GM23248 (cell line): ENCODE data around the gene PRPSAP2.

ENCODE experiments used
- EZH2 ChIP-seq: fragments of 200-600 bp; sonication (generic); IDR thresholded peaks from 2 replicates; pipeline ENCODE4 v1.6.1; 2018; ENCODE audit warnings: antibody characterized with exemption, mild to moderate bottlenecking; ENCODE audit not compliant: insufficient read depth, poor library complexity, severe bottlenecking
- EZH2phosphoT487 ChIP-seq: fragments of 200-600 bp; sonication (generic); IDR thresholded peaks from 2 replicates; pipeline ENCODE4 v1.6.1; 2018; ENCODE audit warnings: antibody characterized with exemption, moderate library complexity, mild to moderate bottlenecking, low read depth; ENCODE audit not compliant: insufficient read depth

- TF ChIP-seq EZH2 (no peak), EZH2phosphoT487 (no peak)
Observed at GRCh38 chr17:18850679-18851078, 7.3 kb upstream of the PRPSAP2 start.
